T-helper 2 cell treated with Interferon-gamma antibody and Interleukin-4, amounts not matched to agents 5 μg/mL and 100 μg/mL, for 36 hours (primary cell): ENCODE results near the gene NKAPD1.
A peak's percentile ranks its signal among the peaks of the same experiment; 100 is the strongest.
"Not testable (repeated sequence)": the region's sequence is repeated elsewhere in the genome, so short reads cannot be mapped to it uniquely, and the experiment has no call there.

Source experiments
- DNase-seq: peaks from one replicate; pipeline ENCODE4 v3.0.0; 2021; ENCODE audit warnings: low spot score
- H3K27ac Mint-ChIP-seq: one replicate; pipeline ENCODE4 v1.8.0; 2021; ENCODE audit warnings: mild to moderate bottlenecking, mixed read lengths
- H3K27me3 Mint-ChIP-seq: one replicate; pipeline ENCODE4 v1.8.0; 2021; ENCODE audit warnings: low read depth, mixed read lengths
- H3K36me3 Mint-ChIP-seq: one replicate; pipeline ENCODE4 v1.8.0; 2021; ENCODE audit warnings: low read depth, mixed read lengths
- H3K4me1 Mint-ChIP-seq: one replicate; pipeline ENCODE4 v1.8.0; 2021; ENCODE audit warnings: low read depth, mixed read lengths
- H3K4me3 Mint-ChIP-seq: one replicate; pipeline ENCODE4 v1.8.0; 2022; ENCODE audit warnings: mild to moderate bottlenecking, moderate library complexity, mixed read lengths
- H3K9me3 Mint-ChIP-seq: one replicate; pipeline ENCODE4 v1.8.0; 2021; ENCODE audit warnings: mixed read lengths

NKAPD1 gene

DNA sequence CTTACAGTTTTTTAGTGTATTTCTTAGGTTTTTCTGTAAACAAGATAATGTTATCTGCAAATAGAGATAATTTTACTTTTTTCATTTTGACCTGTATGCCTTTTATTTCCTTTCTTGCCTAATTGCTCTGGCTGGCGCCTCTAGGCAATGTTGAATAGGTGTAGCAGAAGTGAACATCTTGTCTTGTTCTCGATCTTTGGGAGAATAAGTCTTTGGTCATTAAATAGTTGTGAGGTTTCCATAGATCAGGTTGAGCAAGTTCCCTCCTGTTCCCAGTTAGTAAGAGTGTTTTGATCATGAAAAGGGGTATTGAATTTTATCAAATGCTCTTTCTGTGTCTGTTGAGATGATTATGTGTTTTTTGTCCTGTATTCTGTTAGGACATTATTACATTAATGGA, 24.3 kb upstream of the NKAPD1 start:
- H3K27ac Mint-ChIP-seq = no peak overlapping the region
- H3K36me3 Mint-ChIP-seq = peaks cover 66% of the 10 kb centered on the region
- DNase-seq = no peak
- no peak overlapping the region for H3K4me3 Mint-ChIP-seq
- no peaks in the 10 kb centered on the region for H3K9me3 Mint-ChIP-seq
- H3K27me3 Mint-ChIP-seq = no peaks in the 10 kb centered on the region
- peaks cover 10% of the 10 kb centered on the region for H3K4me1 Mint-ChIP-seq

DNA sequence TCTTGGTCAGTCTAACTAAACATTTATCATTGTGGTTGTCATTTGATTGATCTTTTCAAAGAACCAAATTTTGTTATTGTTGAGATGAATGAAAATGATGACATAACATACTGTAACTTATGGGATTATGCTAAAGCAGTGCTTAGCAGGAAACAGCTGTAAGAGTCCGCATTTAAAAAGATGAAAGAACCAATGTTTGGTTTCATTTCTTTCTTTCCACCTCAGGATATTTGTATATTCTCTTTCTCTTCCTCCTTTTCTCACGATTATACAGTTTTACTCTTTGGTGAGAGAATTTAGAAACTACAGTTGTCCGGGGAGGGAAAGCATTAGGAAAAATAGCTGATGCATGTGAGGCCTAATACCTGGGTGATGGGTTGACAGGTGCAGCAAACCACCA, 23.4 kb upstream of the NKAPD1 start:
- no peak overlapping the region for H3K27ac Mint-ChIP-seq
- no peak for DNase-seq
- H3K4me1 Mint-ChIP-seq = peaks cover 10% of the 10 kb centered on the region
- no peaks in the 10 kb centered on the region for H3K9me3 Mint-ChIP-seq
- H3K36me3 Mint-ChIP-seq = peaks cover 64% of the 10 kb centered on the region
- no peak overlapping the region for H3K4me3 Mint-ChIP-seq
- no peaks in the 10 kb centered on the region for H3K27me3 Mint-ChIP-seq

DNA sequence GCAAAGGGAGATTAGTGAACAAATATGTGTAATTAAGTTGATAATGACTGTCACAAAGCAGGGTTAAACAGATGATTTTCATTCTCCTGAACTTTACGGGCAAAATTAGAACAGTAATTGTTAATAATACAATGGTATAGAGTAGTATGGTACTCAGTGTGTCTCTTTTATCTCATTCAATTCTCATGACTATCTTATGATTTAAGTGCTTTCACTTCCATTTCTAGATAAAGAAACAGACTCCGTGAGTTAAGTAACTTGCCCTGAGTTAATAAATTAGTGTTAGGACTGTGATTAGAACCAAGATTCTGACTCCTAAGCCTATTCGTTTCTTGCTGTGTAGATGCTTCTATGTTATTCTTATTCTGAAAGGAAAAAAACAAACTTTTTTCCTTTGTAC, 22.3 kb upstream of the NKAPD1 start:
- DNase-seq = no peak
- no peak overlapping the region for H3K27ac Mint-ChIP-seq

DNA sequence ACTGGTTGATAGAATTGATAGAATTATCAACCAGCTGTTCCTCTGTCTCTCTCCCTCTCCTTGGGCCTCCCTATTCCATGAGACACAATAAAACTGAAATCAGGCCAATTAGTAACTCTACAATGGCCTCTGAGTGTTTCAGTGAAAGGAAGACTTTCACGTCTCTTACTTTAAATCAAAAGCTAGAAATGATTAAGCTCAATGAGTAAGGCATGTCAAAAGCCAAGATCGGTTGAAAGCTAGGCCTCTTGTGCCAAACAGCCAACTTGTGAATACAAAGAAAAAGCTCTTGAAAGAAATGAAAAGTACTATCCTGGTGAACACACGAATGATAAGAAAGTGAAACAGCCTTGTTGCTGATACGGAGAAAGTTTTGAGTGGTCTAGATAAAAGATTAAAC, 16.9 kb upstream of the NKAPD1 start:
- Mint-ChIP-seq H3K9me3 (no peaks in the 10 kb centered on the region), H3K27ac (peak overlapping the region; percentile 71), H3K27me3 (no peaks in the 10 kb centered on the region), H3K4me1 (peaks cover 13% of the 10 kb centered on the region), H3K4me3 (peak overlapping the region; percentile 66), H3K36me3 (peaks cover 48% of the 10 kb centered on the region)
- DNase-seq = peak; percentile 29

More for the DNA sequence above, 22.3 kb upstream of the NKAPD1 start:
- Mint-ChIP-seq H3K4me3 (no peak overlapping the region), H3K36me3 (peaks cover 63% of the 10 kb centered on the region), H3K9me3 (no peaks in the 10 kb centered on the region), H3K27me3 (no peaks in the 10 kb centered on the region), H3K4me1 (peaks cover 14% of the 10 kb centered on the region)

DNA sequence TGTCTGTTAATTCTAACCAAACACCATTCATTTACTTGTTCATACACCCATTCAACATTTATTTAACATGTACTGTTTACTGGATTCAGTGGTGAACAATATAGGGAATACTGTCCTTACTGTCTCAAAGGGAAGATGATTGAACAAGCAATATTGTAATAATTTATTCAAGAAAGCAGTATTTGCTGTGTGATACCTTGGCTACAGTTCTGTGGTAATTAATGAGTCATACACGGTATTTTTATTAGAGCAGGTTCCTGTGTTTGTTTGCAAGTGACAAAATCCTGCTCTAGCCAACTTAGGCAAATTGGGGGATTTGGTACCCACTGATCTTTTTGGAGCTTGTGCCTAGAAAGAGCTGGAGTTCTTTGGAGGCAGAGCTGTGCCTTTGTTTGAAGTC, 16.0 kb upstream of the NKAPD1 start:
- Mint-ChIP-seq H3K27ac (no peak overlapping the region), H3K4me1 (peaks cover 13% of the 10 kb centered on the region), H3K4me3 (no peak overlapping the region), H3K27me3 (no peaks in the 10 kb centered on the region), H3K9me3 (no peaks in the 10 kb centered on the region), H3K36me3 (peaks cover 48% of the 10 kb centered on the region)
- no peak for DNase-seq

DNA sequence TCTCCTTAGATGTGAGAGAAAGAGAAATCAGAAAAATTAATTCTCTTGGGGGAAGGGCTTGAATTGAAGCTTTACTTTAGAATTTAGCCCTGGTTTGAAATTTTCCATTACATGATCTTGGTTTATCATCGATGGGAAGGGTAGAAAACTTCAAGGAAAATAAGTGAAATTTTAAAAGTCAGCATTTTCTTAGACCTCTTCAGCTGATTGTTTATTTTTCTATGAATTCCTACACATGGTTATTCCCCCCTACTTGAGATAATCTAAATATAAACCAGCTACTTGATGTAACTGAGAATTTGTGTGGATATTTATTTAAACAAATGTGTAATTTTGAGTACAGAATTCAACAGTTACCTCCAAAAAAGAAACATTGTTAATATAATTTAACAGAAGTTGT, 11.2 kb upstream of the NKAPD1 start:
- Mint-ChIP-seq H3K36me3 (peaks cover 23% of the 10 kb centered on the region), H3K27me3 (no peaks in the 10 kb centered on the region), H3K9me3 (no peaks in the 10 kb centered on the region), H3K4me3 (no peak overlapping the region), H3K27ac (no peak overlapping the region), H3K4me1 (peaks cover 1% of the 10 kb centered on the region)
- no peak for DNase-seq

DNA sequence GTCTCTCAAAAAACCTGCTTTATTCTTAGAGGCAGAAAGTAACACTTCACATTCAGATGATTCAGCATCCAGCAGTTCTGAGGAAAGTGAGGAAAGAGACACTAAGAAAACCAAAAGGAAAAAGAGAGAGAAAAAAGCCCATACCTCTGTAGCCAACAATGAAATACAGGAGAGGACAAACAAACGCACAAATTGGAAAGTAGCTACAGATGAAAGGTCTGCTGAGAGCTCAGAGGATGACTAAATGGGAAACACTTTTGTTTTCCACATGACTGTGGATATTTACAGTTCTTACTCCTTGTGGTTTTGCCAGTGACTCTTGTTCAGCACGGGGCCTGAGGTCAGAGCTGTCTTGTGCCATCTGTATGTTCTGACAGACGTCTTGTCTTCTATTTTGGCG, 8.6 kb downstream of the NKAPD1 start:
- H3K4me1 Mint-ChIP-seq = peaks cover 25% of the 10 kb centered on the region
- DNase-seq = peak; percentile 21
- H3K36me3 Mint-ChIP-seq = peaks cover 64% of the 10 kb centered on the region
- peak overlapping the region; percentile 32 for H3K27ac Mint-ChIP-seq
- H3K27me3 Mint-ChIP-seq = no peaks in the 10 kb centered on the region
- H3K4me3 Mint-ChIP-seq = no peak overlapping the region
- H3K9me3 Mint-ChIP-seq = no peaks in the 10 kb centered on the region

DNA sequence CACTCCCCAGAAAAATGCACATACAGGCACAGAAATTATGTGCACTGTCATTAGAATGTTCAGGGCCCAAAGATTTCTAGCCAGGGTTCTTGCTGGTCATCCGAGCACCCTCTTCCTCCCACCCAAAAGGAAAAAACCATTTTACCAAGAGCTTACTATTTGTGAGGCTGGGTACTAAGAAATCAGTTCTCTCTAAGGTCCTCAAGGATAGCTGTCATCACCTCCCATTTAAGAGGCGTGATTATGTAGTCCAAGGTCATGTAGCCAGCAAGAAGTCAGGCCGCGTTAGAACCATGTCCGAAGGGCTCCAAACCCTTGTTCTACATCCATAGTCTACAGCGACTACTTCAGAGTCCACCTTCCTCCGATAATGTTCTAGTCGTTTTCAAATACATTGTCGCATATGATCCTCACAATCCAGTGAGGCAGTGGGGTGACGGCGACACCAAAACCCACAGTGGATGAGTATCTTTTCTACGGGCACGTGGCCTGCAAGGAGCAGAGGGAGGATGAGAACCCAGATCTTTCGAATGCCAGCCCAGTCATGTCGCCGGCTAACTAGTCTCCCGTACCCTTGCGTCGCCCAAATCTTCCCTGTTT, 11.8 kb downstream of the NKAPD1 start:
- no peaks in the 10 kb centered on the region for H3K9me3 Mint-ChIP-seq
- H3K27me3 Mint-ChIP-seq = no peaks in the 10 kb centered on the region
- DNase-seq = no peak
- H3K27ac Mint-ChIP-seq = peak overlapping the region; percentile 92
- peaks cover 43% of the 10 kb centered on the region for H3K4me1 Mint-ChIP-seq
- H3K36me3 Mint-ChIP-seq = peaks cover 64% of the 10 kb centered on the region
- H3K4me3 Mint-ChIP-seq = peak overlapping the region; percentile 96

DNA sequence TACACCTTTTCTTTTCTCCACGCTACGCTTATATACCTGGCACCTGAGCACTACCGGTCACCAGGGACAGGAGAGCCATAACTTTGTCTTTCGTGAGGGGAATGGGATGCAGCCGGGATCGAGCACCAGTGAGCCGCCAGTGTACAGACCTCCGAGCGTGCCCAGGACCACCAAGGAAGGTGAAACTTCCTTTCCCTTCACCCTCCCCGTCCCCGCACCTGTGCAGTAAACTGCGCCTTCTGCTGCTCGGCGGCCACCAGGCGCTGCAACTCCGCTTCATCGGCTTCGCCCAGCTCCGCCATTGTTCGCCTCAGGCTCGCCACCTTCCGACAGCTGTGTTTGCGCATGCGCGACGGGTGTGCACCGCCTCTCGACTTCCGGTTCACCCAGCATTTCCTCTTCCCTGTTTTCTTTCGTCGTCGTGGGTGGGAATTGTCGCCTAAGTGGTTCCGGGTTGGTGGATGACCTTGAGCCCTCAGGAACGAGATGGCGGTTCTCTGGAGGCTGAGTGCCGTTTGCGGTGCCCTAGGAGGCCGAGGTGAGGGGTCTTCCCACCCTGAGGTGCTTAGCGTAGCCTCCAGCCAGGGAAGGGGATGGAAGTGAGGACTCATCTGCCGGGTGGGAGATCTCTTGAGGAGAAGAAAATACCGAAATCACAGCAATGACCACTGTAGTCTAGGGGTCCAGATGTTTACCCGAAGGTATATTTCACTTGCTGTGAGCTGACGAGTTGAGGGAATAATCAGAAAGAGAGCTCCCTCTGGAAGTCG, 12.5 kb downstream of the NKAPD1 start, which contains the start of the genes SDHD and TIMM8B:
Gene SDHD, plus strand, starts transcription at position 452 of the 770 bp plus-strand sequence. Its CDS starts 35 bp downstream, at position 487.
Gene TIMM8B, minus strand, starts transcription at position 335 of the 770 bp plus-strand sequence. Its CDS starts 33 bp downstream, at position 302.
- Mint-ChIP-seq H3K36me3 (peaks cover 69% of the 10 kb centered on the region), H3K27ac (peak within 1 kb of the TSS; percentile 92), H3K27me3 (no peaks in the 10 kb centered on the region), H3K4me1 (peaks cover 41% of the 10 kb centered on the region), H3K4me3 (peak within 1 kb of the TSS; percentile 96), H3K9me3 (no peaks in the 10 kb centered on the region)
- DNase-seq = peak; percentile 96

DNA sequence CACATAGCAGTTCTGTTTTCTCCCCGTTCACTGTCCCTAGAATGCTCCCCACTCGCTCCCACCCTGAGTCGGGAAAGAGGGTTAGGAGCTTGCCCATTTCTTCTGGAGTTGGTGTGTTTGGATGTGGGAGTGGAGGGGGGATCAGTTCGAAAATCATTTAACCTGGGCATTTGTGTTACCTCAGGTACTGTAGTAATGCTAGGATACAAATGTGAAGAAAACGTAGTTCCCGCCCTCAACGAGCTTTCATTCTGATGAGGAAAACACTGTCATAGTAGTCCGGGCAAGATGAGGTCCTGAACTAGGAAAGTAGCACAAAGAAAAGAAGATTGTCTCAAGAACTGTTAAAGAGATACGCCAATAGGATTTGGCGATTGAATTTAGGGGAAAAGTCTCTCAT, 13.1 kb downstream of the NKAPD1 start:
- DNase-seq = no peak
- Mint-ChIP-seq H3K36me3 (peaks cover 68% of the 10 kb centered on the region), H3K4me1 (peaks cover 39% of the 10 kb centered on the region), H3K27me3 (no peaks in the 10 kb centered on the region), H3K27ac (peak overlapping the region; percentile 92), H3K4me3 (peak overlapping the region; percentile 96), H3K9me3 (no peaks in the 10 kb centered on the region)

DNA sequence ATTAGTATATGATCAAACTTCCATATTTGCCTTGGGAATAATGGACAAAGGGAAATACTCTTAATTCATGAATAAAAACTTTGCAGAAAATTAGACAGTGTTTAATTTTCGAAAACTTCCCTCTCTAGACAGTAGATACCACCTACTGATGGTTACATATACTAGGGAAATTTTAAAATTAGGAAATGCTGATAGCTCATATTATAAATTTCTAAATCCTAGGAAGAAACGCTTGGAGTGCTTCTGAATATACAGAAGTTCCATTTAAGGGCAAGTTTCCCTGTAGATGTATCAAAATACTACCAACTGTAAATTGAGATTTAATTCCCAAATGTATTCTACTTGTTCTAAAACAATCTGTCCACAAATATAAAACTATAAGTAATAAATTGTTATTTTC, 21.2 kb downstream of the NKAPD1 start:
- not testable (repeated sequence) for DNase-seq, H3K4me3 Mint-ChIP-seq, H3K4me1 Mint-ChIP-seq, H3K27me3 Mint-ChIP-seq, H3K27ac Mint-ChIP-seq, H3K9me3 Mint-ChIP-seq
- peaks cover 28% of the 10 kb centered on the region for H3K36me3 Mint-ChIP-seq

DNA sequence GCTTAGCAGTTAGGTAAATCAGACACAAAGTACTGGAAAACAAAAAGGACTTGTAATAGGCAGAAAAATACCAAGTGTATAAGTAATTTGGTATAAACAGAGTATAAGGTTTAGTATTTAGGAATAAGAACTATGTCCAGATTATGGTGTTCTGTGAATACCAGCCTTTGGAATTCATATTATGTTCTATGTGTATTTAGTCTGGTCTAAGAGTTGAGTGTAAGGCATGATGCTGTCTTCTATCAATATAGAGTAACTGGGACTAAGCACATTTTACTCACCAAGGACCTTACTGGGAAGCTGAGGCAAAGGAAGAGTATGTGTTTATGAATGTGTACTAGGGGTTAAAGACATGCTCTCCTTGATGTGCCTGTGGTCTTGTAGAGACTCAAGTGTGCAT, 22.1 kb downstream of the NKAPD1 start:
- no peak for DNase-seq
- H3K4me1 Mint-ChIP-seq = no peaks in the 10 kb centered on the region
- peaks cover 23% of the 10 kb centered on the region for H3K36me3 Mint-ChIP-seq
- H3K4me3 Mint-ChIP-seq = no peak overlapping the region
- no peak overlapping the region for H3K27ac Mint-ChIP-seq
- no peaks in the 10 kb centered on the region for H3K9me3 Mint-ChIP-seq
- H3K27me3 Mint-ChIP-seq = no peaks in the 10 kb centered on the region

DNA sequence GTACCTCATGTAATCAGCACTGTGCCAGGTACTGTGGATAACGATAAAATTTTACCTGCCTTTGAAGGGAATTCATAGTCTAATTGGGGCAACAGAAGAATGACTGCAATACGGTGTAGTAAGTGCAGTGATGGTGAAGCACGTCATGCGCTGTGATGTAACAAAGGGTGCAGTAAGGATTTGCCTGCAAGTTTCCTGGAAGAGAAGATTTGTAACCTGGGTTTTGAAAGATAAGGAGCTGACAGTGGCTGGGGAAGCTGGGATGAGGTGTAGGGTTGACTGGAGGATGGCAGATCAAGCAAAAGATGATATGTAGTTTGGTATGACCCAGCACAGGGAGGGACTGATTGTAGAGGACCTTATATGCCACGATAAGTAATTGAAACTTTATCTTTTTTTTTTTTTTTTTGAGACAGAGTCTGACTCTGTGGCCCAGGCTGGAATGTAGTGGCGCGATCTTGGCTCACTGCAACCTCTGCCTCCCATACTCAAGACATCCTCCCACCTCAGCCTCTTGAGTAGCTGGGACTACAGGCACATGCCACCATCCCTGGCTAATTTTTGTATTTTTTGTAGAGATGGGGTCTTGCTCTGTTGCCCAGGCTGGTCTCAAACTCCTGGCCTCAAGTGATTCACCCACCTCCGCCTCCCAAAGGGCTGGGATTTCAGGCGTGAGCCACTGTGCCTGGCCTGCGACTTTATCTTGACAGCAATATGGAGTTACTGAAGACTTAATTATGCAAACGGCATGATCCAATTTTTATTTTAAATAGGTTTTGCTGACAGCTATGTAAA, 23.8 kb downstream of the NKAPD1 start:
- H3K27ac Mint-ChIP-seq = no peak overlapping the region
- no peak for DNase-seq
- peaks cover 12% of the 10 kb centered on the region for H3K36me3 Mint-ChIP-seq
- H3K9me3 Mint-ChIP-seq = no peaks in the 10 kb centered on the region
- H3K4me1 Mint-ChIP-seq = no peaks in the 10 kb centered on the region
- no peaks in the 10 kb centered on the region for H3K27me3 Mint-ChIP-seq
- H3K4me3 Mint-ChIP-seq = no peak overlapping the region

DNA sequence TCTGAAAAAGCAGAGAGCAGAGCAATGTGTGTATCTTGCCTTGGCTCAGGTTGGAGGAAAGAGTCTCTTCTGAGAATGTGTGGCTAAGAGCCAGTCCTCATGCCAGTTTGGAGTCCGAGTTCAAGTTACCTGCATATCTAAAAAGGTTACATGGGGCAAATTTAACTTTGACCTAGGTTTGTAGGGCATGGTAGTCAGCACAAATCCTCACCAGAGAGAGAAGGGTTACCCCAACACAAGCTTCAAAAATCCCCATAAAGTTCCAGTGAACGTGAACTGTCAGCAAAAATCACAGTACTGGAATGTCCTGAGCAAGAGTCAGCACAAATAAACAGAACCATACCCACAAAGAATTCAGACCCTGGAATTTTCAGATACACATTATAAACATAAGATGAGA, 26.4 kb downstream of the NKAPD1 start:
- no peak overlapping the region for H3K27ac Mint-ChIP-seq
- no peaks in the 10 kb centered on the region for H3K4me1 Mint-ChIP-seq
- no peak for DNase-seq
- no peak overlapping the region for H3K4me3 Mint-ChIP-seq
- peaks cover 5% of the 10 kb centered on the region for H3K36me3 Mint-ChIP-seq
- H3K9me3 Mint-ChIP-seq = no peaks in the 10 kb centered on the region
- H3K27me3 Mint-ChIP-seq = no peaks in the 10 kb centered on the region
